ENCODE results near the gene A2M.
"Not testable (repeated sequence)": the region's sequence is repeated elsewhere in the genome, so short reads cannot be mapped to it uniquely, and the experiment has no call there.

A2M gene

GRCh38 chr12:9115731-9116559, at the start of gene A2M:
TSS of gene A2M (minus strand) at chr12:9115919. CDS start at chr12:9115849, 70 bp downstream.
- DNase-seq, result no peak

DNA sequence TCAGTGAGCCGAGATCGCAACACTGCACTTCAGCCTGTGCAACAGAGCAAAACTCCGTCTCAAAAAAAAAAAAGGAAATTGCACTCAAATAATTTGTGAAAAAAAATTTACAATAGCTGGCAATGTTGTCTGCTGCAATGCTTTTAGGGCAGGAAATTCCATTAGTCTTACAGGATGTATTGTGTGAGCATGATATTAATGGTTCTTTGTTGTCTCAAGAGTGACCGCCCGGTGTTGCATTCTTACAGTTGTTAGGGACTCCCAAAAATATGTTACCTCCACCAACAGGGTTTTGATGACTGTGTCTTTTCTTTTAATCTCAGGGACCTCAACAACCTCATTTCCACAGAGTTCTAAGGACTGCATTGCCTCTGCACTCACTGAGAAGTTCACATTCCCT, 47.7 kb upstream of the A2M start:
- no peak for DNase-seq

- no peak for DNase-seq
Observed at GRCh38 chr12:9156119-9156518, 40.4 kb upstream of the A2M start.

DNA sequence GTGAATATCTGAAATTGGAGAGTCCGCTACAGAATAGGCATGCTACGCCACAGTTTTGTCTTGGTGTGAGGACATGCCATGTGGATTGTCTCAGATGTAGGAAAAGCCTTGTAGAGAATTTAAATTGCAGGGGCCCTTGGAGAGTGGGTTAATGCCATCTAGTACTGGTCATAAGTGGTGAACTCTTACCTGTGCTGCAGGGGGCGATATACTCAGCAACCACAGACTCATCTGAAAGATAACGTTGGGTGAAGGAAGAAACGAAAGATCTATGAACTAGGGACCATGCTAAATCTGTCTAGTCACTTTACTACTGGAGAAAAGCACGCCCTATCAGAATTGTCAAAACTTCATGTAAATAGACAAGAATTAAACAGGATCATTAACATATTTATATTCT, 33.7 kb upstream of the A2M start:
- DNase-seq, result no peak

- no peak for DNase-seq
Observed at GRCh38 chr12:9148926-9149325, 33.2 kb upstream of the A2M start.

- DNase-seq, result no peak
Observed at GRCh38 chr12:9147461-9147860, 31.7 kb upstream of the A2M start.

DNA sequence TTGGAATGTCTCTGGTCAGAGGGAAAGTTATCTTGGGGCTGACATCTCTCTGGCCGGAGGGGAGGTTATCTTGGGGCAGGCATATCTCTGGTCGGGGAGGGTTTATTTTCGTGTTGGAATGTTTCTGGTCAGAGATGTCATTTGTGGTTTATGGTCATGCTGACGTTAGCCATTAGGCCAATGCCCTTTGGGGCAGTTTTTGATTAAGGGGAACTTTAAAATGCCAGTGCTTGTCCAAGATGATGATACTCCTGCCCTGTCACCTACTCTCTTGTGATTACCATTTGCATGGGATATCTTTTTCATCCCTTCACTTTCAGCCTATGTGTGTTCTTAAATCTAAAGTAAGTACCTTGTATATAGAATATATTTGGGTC, 29.0 kb upstream of the A2M start:
- no peak for DNase-seq

GRCh38 chr12:9143929-9144729, 28.4 kb upstream of the A2M start:
- DNase-seq, result no peak

GRCh38 chr12:9143137-9143536, 27.4 kb upstream of the A2M start:
- no peak for DNase-seq

GRCh38 chr12:9139588-9140290, 24.0 kb upstream of the A2M start:
- not testable (repeated sequence) for DNase-seq

DNA sequence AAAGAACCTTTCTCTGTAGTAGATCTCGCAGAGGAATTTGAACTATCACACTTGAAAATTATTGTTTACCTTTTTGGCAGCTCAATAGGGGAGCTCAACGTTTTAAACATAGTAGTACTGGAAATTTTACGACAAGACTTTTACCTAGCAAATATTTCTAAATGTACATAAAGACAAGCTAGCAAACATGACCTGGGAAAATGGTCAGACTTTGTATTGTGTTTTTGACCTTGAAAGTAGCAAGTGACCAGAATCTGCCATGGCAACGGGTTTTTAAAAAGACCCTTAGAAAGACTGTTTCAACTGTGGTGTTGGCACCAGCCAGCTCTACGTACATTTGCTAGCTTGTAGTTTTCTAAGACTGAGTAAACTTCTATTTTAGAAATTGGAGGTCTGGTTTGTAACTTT, 20.2 kb upstream of the A2M start:
- no peak for DNase-seq

DNA sequence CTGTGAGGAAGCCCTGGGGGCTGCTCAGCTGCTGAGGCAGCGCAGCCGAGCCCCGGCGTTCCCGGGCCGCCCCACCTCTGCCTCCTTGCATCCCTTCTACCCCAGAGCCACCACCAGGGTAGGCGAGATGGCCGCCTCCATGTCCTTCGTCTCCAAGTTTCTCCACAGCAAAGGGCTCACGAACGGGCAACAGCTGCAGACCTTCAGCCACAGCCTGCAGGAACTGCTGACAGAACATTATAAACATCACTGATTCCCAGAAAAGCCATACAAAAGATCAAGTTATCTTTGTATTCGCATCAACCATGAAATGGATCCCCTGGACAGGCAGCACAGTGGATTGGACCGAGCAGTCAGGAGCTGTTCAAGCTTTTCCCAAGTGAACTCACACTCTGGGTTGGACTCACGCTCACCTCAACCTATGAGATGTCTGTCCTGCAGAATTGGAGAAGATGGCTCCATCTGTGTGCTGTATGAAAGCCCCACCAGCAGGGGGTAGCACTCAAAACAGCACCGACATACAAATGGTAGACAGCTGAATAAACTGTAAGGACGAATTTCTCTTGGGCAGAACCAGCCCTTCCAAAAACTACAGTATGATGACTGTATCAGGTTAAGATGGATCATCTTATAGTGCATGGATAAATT, 19.4 kb upstream of the A2M start:
- DNase-seq, result peak; percentile 37

DNA sequence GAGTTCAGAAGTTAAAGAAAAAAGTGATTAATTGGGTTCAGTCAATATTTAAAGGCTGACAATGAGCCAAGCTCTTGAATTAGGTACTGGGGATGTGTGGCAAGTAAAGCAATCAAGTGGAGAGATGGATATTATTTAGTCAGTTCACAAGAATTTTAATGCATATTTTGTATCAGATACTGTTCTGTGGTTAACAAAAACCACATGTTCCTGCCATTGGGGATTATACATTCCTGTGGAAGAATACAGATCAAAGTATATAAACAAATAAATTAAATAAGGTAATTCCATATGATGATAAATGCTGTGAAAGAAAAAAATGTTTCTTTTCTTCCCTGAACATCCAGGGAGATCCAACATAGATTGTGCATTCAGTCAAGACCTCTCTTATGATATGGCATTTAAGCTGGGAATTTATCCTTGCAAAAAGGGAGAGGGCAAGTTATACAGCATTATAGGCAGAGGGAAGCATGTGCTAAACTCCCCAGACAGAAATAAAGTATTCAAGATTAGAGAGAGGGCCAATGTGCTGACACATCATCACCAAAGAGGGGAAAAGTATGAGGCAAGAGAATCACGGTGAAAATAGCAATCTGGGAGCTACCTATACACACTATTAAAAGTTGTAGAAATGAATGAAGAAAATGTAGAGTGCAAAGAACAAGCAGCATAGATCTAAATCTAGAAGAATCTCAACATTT, 17.6 kb upstream of the A2M start:
- DNase-seq, result no peak

GRCh38 chr12:9132008-9132535, 16.4 kb upstream of the A2M start:
- DNase-seq, result no peak

DNA sequence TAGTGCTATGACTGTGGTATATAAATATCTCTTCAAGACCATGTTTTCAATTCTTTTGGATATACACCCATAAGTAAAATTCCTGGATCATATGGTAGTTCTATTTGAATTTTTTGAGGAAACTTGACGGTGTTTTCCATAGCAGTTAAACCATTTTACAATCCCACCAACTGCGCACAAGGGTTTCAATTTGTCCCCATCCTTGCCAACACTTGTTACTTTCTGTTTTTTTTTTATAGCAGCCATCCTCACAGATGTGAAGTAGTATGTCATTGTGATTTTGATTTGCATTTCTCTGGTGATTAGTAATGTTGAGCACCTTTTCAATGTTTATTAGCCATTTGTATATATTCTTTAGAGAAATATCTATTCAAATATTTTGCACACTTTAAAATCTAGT, 14.5 kb upstream of the A2M start:
- no peak for DNase-seq

DNA sequence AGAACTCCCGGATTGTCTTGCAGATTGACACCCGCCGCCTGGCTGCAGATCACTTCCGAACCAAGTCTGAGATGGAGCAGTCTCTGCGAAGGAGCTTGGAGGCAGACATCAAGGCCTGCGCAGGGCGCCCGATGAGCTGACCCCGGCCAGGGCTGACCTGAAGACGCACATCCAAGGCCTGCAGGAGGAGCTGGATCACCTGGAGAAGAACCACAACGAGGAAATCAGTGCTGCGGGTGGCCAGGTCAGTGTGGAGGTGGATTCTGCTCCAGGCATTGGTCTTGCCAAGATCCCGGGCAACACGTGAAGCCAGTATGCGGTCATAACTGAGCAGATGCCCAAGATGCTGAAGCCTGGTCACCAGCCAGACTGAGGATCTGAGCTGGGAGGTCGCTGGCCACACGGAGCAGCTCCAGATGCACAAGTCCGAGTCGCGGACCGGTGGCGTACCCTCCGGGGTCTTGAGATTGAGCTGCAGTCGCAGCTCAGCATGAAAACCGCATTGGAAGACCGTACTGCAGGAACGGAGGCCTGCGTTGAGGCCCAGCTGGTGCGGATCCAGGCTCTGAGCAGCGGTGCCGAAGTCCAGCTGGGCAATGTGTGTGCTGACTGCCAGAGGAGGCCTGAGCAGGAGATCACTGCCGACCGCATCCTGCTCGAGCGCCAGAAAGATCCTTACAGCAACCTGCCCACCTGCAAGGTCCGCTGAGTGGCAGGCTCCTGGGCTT, 12.4 kb upstream of the A2M start:
- DNase-seq, result no peak

DNA sequence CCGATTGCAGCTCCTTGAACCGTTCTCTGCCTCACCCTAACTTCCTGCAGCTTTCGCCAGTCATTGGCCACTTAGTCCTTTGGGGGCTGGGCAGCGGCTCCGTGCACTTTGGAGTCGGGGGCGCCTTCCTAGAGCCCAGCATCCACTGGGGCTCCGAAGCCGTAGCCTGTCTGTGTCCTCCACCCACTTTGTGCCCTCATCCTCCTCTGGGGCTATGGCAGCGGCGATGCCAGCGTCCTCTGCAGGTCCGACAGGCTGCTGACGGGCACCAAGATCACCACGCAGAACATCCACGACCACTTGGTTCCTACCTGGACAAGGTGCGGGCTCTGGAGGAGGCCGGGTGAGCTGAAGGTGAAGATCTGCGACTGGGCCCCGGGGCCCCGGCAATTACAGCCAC, 11.8 kb upstream of the A2M start:
- no peak for DNase-seq

GRCh38 chr12:9124383-9125031, 8.8 kb upstream of the A2M start:
- DNase-seq, result no peak

DNA sequence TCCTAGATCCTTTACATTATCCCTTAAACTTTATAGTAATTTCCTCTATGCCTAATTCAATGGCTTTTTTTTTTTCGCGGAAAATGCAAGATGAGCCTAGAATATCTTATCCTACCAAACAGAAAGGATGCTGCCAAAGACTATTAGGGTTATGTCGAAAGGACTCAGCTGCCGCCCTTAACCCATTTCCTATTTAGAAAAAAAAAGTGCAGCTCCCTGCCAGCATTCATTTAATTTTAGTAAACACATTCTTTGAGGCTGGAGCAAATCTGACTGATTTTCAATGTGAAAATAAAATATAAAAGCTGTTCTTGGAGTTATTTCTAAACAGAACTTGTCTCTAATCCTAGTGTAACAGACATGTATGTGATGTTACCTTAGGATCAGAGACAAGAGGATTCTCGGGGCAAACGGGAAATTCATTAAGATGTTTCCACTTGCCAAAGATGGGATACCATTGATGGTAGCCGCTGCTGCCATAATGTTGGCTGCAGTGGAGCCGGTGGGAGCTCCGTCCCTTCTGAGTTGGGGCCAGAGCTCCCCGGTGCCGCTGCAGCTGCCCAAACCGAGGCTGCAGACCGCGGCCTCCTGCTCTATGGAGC, 8.2 kb upstream of the A2M start:
- no peak for DNase-seq

- no peak for DNase-seq
Observed at GRCh38 chr12:9122091-9122609, 6.4 kb upstream of the A2M start.

Measured in NCI-H774 (cell line).